CD4-positive, alpha-beta T cell treated with Interleukin-17A for 1 hour (primary cell): ENCODE results near the gene RFX5.
"Not testable (repeated sequence)": the region's sequence is repeated elsewhere in the genome, so short reads cannot be mapped to it uniquely, and the experiment has no call there.

ENCODE experiments used
- DNase-seq: peaks from one replicate; pipeline ENCODE4 v3.0.0-alpha.2; 2020

Gene RFX5

DNA sequence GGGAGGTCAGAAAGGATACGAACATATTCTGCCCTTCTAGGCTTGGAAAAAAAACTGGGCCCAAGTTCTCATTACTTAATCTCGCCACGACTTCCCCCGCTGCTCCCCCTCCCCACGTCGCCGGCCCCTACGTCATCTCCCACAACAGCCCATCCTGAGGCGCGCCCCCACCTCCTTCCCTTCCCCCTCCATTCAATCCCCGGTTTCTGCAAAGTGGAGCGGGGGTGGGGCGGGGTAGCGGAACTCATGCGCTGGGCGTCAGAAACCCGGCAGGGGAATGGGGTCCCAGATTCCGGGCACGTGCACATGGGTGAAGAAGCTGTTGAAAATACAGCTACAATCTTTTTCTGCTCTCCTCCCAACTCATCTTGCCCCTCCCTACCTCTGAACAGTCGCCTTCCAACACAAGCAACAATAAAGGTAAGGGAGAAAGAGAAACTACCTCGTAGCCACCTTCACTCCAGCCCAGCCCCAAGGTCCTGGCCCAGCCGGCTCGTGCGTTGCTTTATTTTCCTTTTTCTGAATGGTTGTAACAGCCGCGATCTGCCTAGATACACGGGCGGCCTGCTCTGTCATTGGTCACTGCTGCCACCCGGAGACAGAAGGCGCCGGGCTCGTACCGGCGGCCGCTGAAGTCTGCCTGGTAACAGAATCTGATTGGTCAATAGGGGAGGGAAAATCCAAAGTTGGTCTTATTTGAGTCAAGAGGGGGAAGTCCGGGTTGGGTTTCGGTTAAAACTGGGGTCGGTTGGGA lies at the start of gene RFX5:
TSS of gene RFX5 (minus strand) at position 484 of the 754 bp plus-strand sequence. CDS start 932 bp downstream, outside the sequence.
- peak; percentile 99 for DNase-seq

GRCh38 chr1:151396265-151396664 lies 49.2 kb upstream of the RFX5 start:
- not testable (repeated sequence) for DNase-seq

GRCh38 chr1:151393583-151393982 lies 46.5 kb upstream of the RFX5 start:
- DNase-seq = no peak

- no peak for DNase-seq
Observed at GRCh38 chr1:151391079-151391563, 44.1 kb upstream of the RFX5 start.

DNA sequence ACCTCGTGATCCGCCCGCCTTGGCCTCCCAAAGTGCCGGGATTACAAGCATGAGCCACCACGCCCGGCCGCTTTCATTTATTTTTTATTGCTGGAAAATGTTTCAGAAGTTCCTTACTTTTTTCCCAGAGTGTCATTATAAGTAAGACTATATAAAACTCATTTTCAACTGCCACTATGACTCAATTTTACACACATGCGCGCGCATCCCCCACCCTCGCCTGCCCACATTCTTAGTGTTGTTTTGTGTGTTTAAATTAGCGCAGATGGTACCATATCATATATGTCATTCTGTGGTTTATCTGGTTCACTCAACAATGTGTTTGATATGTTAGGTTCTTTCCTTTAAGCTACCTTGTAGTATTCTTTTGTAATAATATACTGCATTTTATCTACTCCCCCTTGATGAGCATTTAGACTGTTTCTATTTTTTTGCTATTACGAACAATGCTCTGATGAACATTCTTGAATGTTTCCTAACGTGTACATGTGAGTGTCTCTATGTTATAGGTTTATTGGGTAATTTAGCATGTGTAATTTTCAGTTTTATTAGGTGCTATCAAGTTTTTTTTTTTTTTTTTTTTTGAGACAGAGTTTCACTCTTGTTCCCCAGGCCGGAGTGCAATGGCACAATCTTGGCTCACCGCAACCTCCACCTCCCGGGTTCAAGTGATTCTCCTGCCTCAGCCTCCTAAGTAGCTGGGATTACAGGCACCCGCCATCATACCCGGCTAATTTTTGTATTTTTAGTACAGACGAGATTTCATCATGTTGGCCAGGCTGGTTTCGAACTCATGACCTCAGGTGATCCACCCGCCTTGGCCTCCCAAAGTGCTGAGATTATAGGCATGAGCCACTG lies 43.4 kb upstream of the RFX5 start:
- not testable (repeated sequence) for DNase-seq

DNA sequence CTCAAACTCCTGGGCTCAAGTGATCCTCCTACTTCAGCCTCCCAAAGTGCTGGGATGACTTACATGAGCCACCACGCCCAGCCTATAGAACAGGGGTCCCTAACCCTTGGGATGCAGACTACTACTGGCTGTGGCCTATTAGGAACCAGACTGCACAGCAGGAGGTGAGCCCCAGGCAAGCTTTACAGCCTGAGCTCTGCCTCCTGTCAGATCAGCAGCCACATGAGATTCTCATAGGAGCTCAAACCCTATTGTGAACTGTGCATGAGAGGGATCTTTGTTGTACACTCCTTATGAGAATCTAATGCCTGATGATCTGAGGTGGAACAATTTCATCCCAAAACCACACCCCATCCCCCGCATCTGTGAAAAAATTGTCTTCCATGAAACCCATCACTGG lies 39.0 kb upstream of the RFX5 start:
- no peak for DNase-seq

DNA sequence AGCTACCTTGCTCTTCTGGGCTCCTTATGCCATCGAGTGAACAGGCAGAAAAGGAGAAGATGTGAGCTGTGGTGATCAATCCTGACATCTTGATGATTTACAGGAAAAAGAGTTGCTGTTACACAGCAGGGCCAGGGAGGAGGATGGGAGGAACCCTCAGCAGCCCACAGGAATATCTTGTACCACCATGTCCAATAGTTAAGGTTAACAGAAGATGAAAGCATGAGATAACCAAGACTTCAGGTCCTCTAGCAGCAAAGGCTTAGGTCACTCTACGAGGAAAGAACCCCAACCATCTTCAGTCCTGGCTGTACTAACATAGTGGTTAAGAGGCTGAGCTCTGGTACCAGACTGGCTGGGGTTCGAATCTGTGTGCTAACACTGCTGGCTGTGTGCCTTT lies 37.5 kb upstream of the RFX5 start:
- no peak for DNase-seq

DNA sequence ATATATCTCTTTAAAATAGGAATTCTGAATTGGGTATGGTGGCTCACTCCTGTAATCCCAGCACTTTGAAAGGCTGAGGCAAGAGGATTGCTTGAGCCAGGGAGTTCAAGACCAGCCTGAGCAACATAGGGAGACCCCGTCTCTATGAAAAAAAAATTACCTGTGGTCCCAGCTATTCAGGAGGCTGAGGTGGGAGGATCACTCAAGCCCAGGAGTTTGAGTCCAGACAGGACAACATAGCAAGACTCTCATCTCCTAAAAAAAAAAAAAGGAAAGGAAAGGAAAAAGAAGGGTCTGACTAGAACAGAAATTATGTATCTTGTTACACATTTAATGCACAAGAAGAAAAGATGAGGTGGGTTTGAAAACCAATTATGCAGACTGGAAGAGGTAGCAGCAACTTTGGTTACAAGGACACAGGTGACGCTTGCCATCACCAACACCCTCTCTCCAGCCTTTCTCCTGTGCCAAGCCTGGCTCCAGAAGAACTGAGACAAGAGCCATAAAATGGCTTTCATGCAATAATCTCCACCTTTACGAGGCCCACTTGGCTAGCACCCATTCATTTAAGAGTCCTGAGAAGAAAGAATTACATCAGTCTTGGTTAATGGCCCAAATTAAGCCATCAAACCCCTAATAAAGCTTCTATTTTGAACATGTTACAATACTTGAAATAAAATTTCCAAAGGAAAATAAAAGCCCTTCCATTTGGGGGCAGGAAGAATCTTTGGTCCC lies 30.3 kb upstream of the RFX5 start:
- DNase-seq = no peak

GRCh38 chr1:151373196-151373595 lies 26.1 kb upstream of the RFX5 start:
- DNase-seq = no peak

GRCh38 chr1:151372058-151372934 lies 25.2 kb upstream of the RFX5 start, which contains the start of gene SELENBP1:
TSS of gene SELENBP1 (minus strand) at chr1:151372705. CDS start at chr1:151372641, 64 bp downstream.
- DNase-seq = no peak

- DNase-seq = no peak
Observed at GRCh38 chr1:151371370-151372057, 24.5 kb upstream of the RFX5 start.

GRCh38 chr1:151370211-151370911 lies 23.3 kb upstream of the RFX5 start:
- DNase-seq = no peak

DNA sequence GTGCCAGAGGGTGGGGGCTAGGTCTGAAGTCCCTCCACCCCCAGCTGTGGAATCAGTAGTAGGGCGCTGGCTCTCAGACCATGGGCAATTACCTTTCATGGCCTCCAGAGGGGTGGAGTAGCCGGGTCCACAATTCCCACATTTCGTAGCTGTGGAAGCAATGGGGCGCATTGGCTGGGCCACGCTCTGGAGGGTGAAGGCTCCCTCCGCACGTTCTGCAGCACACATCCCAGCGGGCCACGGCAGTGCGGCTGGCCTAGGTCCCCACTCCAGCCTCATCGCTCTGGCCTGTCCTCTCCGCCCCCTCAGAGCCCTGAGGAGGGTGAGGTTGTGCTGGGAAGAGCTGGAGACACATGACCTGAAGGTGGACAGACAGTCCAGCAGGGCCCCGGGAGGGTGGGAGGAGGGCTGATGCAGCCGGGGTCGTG lies 22.6 kb upstream of the RFX5 start:
- DNase-seq = no peak

- DNase-seq = no peak
Observed at GRCh38 chr1:151369302-151369610, 22.2 kb upstream of the RFX5 start.

DNA sequence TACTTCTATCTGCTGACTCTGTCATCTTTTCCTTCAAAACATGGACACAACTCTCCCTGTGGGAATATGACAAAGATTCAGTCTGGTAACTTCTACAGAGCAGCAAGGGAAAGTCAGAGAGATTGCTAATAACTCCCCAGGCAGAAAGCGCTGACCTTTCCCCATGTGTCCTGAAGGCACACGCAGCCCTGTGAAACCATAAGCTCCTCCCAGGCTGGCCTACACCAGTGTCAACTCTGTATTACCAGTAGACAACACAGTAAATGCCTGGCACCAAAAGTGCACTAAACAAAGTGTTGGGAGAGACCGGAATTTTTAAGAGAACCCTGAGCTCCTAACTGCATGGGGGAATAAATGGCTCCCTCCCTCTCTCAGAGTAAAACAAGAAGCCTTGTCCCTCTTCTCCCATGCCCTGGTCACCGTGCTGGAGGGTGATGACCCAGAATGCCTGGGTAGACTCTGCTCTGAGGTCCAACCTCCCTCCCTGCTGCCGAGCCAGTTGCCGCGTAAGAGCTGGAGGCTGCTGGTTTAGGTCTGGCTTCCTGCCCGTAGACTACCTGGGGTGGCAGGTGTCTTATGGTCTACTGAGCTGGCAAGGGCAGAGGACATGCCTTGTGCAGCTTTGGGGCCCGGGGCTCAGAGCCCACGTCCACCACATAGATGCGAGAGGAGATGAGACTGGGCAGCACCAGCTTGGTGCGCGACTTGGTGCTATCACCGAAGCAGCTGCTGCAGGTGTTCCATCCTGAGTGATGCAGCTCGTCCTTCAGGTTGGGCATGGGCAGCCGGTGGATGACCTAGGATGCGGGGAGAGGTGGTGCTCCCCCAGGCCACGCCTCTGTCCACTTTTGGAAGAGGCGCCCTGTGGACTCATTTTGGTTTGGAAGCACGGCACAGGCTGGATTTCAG lies 21.6 kb upstream of the RFX5 start:
- no peak for DNase-seq

GRCh38 chr1:151367658-151368392 lies 20.8 kb upstream of the RFX5 start:
- DNase-seq = no peak

DNA sequence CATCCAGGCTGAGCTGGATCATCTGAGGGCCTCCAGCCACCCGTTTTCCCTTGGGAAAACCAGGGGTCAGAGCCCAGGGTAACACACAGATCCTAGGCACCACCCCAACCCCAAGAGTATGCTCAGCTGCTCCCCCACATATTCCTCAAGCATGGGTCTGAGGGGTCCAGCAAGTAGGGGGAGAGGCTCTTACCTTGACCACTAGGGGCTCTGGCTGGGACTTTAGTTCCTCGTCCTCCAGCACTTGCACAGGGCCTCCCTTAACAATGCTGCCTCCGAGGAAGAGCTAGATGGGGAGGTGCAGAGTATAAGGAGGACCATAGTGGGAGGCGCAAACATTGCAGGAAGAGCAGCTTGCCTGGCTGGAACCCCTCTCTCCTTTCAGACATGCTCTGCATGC lies 17.9 kb upstream of the RFX5 start:
- DNase-seq = no peak

GRCh38 chr1:151362308-151363155 lies 15.5 kb upstream of the RFX5 start:
- DNase-seq = no peak
